ENCODE measurements around the gene EXOC3L4. TPM values are rescaled to one million over a fixed set of nuclear protein-coding genes. Genes with fewer than 3 reads are reported as not detected.

The EXOC3L4 gene
- polyA plus RNA-seq, 1 donor (not counting 4 experiments of a cell fraction or from before 2014, with no cell fraction given), result not detected

GRCh38 chr14:103091041-103091882 lies 3.3 kb upstream of the EXOC3L4 start:
- DNase-seq (ENCODE audit: low read depth, low spot score) (no peak), FAIRE-seq (no peak)
- H2AFZ ChIP-seq (ENCODE audit: control insufficient read depth, low read length), result peak overlapping the region; percentile 44
- H3K4me2 ChIP-seq (ENCODE audit: control insufficient read depth, extremely low read depth, insufficient read depth, low read depth, low read length), result peak overlapping the region; percentile 73
- no peak overlapping the region for H3K9ac ChIP-seq (ENCODE audit: control insufficient read depth, extremely low read depth, insufficient read depth, low read length)
- no peaks in the 10 kb centered on the region for H3K9me3 ChIP-seq (ENCODE audit: control insufficient read depth, low read depth, low read length)
- dilution Hi-C loops (cut with MboI; ENCODE audit: extremely low pct_ligation_motif_present, low sequenced_read_pairs), result no loop called here
- no peak overlapping the region for H3K27ac ChIP-seq (ENCODE audit: control insufficient read depth, insufficient read depth, low read length)
- H3K79me2 ChIP-seq (ENCODE audit: control insufficient read depth, insufficient read depth, low read length), result no peaks in the 10 kb centered on the region
- peak overlapping the region in 2 of 3 experiments; percentile 18 to 20 for H3K4me3 ChIP-seq (ENCODE audit: control insufficient read depth in 2 of 3, extremely low read depth in 1 of 3, insufficient read depth in 2 of 3, low read depth in 1 of 3, low read length in 3 of 3)
- H3K36me3 ChIP-seq (ENCODE audit: control insufficient read depth in 2 of 2, extremely low read depth in 1 of 2, insufficient read depth in 2 of 2, low read length in 2 of 2), result no peaks in the 10 kb centered on the region
- no peaks in the 10 kb centered on the region for H3K4me1 ChIP-seq (ENCODE audit: control insufficient read depth, extremely low read depth, insufficient read depth, low read length)
- H3K27me3 ChIP-seq (ENCODE audit: control insufficient read depth, extremely low read depth, insufficient read depth, low read length), result peaks cover 15% of the 10 kb centered on the region
- TF ChIP-seq CTCF (optimal IDR thresholded peaks at IDR 0.05 in 1 of 3, IDR thresholded peaks at IDR 0.05 in 1 of 3, conservative IDR thresholded peaks at IDR 0.05 in 1 of 3; ENCODE audit: extremely low read depth in 1 of 3, insufficient read depth in 2 of 3, low read length in 3 of 3) (peak in 2 of 3 experiments; percentile 16 to 30), EZH2 (IDR thresholded peaks at IDR 0.05; ENCODE audit: low read length) (no peak)
- H4K20me1 ChIP-seq (ENCODE audit: control insufficient read depth, extremely low read depth, insufficient read depth, low read length), result no peaks in the 10 kb centered on the region
- no peaks in the 10 kb centered on the region for H3K9me1 ChIP-seq (ENCODE audit: control insufficient read depth, extremely low read depth, insufficient read depth, low read length)

GRCh38 chr14:103091883-103092222 lies 2.7 kb upstream of the EXOC3L4 start:
- no peak overlapping the region for H3K27ac ChIP-seq (ENCODE audit: control insufficient read depth, insufficient read depth, low read length)
- no peak overlapping the region for H3K4me3 ChIP-seq (ENCODE audit: control insufficient read depth in 2 of 3, extremely low read depth in 1 of 3, insufficient read depth in 2 of 3, low read depth in 1 of 3, low read length in 3 of 3)
- dilution Hi-C loops (cut with MboI; ENCODE audit: extremely low pct_ligation_motif_present, low sequenced_read_pairs), result no loop called here

More at GRCh38 chr14:103091883-103092222, 2.7 kb upstream of the EXOC3L4 start:
- Histone ChIP-seq H3K9me3 (ENCODE audit: control insufficient read depth, low read depth, low read length) (no peaks in the 10 kb centered on the region), H3K27me3 (ENCODE audit: control insufficient read depth, extremely low read depth, insufficient read depth, low read length) (peaks cover 18% of the 10 kb centered on the region), H3K9ac (ENCODE audit: control insufficient read depth, extremely low read depth, insufficient read depth, low read length) (no peak overlapping the region), H3K4me2 (ENCODE audit: control insufficient read depth, extremely low read depth, insufficient read depth, low read depth, low read length) (peak overlapping the region; percentile 73), H3K79me2 (ENCODE audit: control insufficient read depth, insufficient read depth, low read length) (no peaks in the 10 kb centered on the region), H3K4me1 (ENCODE audit: control insufficient read depth, extremely low read depth, insufficient read depth, low read length) (no peaks in the 10 kb centered on the region), H4K20me1 (ENCODE audit: control insufficient read depth, extremely low read depth, insufficient read depth, low read length) (no peaks in the 10 kb centered on the region), H3K9me1 (ENCODE audit: control insufficient read depth, extremely low read depth, insufficient read depth, low read length) (no peaks in the 10 kb centered on the region), H2AFZ (ENCODE audit: control insufficient read depth, low read length) (peak overlapping the region; percentile 44), H3K36me3 (ENCODE audit: control insufficient read depth in 2 of 2, extremely low read depth in 1 of 2, insufficient read depth in 2 of 2, low read length in 2 of 2) (no peaks in the 10 kb centered on the region)
- FAIRE-seq (no peak), DNase-seq (ENCODE audit: low read depth, low spot score) (no peak)
- no peak for TF ChIP-seq CTCF (optimal IDR thresholded peaks at IDR 0.05 in 1 of 3, IDR thresholded peaks at IDR 0.05 in 1 of 3, conservative IDR thresholded peaks at IDR 0.05 in 1 of 3; ENCODE audit: extremely low read depth in 1 of 3, insufficient read depth in 2 of 3, low read length in 3 of 3)
- no peak for TF ChIP-seq EZH2 (IDR thresholded peaks at IDR 0.05; ENCODE audit: low read length)
